ENCODE data around the gene RIF1. TPM values are rescaled to one million over a fixed set of nuclear protein-coding genes. Genes with fewer than 3 reads are reported as not detected.

RIF1 gene
- 10 to 100 TPM; 76.2 to 76.7 TPM for total RNA-seq

DNA sequence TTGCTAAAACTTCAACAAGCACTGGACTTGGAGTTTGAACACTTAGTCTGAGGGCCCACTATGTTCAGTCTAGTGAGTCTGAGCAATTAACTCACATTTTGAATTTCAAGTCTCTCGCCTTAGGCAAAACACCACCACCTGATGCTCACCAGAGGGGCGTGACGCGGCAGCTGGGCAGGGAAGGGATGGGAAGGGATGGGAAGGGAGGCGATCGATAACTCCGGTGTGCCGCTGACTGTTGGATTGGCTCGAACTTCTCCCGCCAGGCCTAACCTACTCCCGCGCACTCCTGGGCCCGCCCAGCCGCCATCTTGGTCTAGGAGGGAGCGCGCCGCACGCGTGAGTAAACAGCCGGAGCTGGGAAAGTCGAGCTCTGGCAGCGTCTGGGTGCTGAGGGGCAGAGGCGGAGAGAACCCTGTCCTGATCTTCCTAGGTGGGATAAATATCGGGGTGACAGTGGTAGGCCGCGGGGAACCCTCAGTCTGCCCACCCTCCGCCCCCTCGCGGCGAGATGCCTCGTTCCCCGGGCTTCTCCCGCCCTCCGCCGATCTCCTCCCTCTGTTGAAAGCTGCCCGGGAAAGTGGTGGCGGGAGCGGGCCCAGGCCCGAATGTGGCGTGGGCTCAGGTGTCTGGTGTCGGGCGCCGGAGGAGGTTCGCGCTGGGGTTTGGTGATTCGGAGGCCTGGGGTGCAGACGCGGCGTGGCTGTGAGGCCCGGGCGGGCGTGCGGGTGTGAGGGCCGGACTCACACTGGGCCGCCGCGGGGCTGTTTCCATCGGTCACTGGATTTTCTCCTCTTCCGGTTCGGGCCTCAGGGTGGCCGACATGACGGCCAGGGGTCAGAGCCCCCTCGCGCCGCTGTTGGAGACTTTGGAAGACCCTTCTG lies at the start of gene RIF1:
Gene RIF1 (plus strand): TSS at position 302 of the 884 bp plus-strand sequence. CDS start 522 bp downstream, at position 824.
- Mint-ChIP-seq H3K36me3 (peaks cover 28% of the 10 kb centered on the region), H3K9me3 (no peaks in the 10 kb centered on the region), H3K27ac (peak within 1 kb of the TSS; percentile 94), H3K27me3 (no peaks in the 10 kb centered on the region), H3K4me3 (peak within 1 kb of the TSS; percentile 89), H3K4me1 (peaks cover 21% of the 10 kb centered on the region)
- peak; percentile 84 for DNase-seq

- H3K4me1 Mint-ChIP-seq: no peaks in the 10 kb centered on the region
- no peak for DNase-seq
- no peak overlapping the region for H3K27ac Mint-ChIP-seq
- peaks cover 7% of the 10 kb centered on the region for H3K27me3 Mint-ChIP-seq
- H3K36me3 Mint-ChIP-seq: no peaks in the 10 kb centered on the region
- no peaks in the 10 kb centered on the region for H3K9me3 Mint-ChIP-seq
- H3K4me3 Mint-ChIP-seq: no peak overlapping the region
These were observed 47.9 kb upstream of the RIF1 start for GRCh38 chr2:151361674-151362370.

GRCh38 chr2:151363709-151364108 lies 46.0 kb upstream of the RIF1 start:
- no peak overlapping the region for H3K27ac Mint-ChIP-seq
- H3K36me3 Mint-ChIP-seq: no peaks in the 10 kb centered on the region
- no peaks in the 10 kb centered on the region for H3K9me3 Mint-ChIP-seq

GRCh38 chr2:151367571-151367970 lies 42.1 kb upstream of the RIF1 start:
- H3K9me3 Mint-ChIP-seq: peaks cover 1% of the 10 kb centered on the region
- peaks cover 4% of the 10 kb centered on the region for H3K27me3 Mint-ChIP-seq
- DNase-seq: no peak

More at GRCh38 chr2:151363709-151364108, 46.0 kb upstream of the RIF1 start:
- H3K4me3 Mint-ChIP-seq: no peak overlapping the region
- H3K27me3 Mint-ChIP-seq: peaks cover 4% of the 10 kb centered on the region
- no peaks in the 10 kb centered on the region for H3K4me1 Mint-ChIP-seq
- no peak for DNase-seq

DNA sequence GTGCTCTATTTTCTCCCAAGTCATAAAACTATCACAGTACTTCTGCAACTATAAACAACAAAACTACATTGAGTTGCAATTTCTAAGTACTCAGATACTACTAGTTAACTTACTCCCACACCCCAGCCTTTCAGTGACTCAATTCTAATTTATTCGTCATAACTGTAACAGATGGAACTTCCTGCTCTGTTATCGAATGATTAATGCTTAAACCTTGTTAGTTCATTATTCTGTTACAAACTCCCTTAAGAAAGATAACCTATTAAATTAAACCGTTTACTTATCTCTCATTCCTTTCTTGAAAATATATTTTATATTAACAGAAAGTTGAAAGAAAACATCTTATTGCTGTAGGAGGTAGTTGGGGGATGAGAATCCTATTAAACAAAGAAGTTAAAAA lies 35.3 kb upstream of the RIF1 start:
- no peaks in the 10 kb centered on the region for H3K27me3 Mint-ChIP-seq
- no peak overlapping the region for H3K4me3 Mint-ChIP-seq
- DNase-seq: no peak
- H3K4me1 Mint-ChIP-seq: peaks cover 7% of the 10 kb centered on the region
- H3K36me3 Mint-ChIP-seq: no peaks in the 10 kb centered on the region
- no peak overlapping the region for H3K27ac Mint-ChIP-seq
- H3K9me3 Mint-ChIP-seq: peaks cover 1% of the 10 kb centered on the region

More at GRCh38 chr2:151367571-151367970, 42.1 kb upstream of the RIF1 start:
- Mint-ChIP-seq H3K27ac (no peak overlapping the region), H3K4me3 (no peak overlapping the region), H3K36me3 (no peaks in the 10 kb centered on the region), H3K4me1 (no peaks in the 10 kb centered on the region)

DNA sequence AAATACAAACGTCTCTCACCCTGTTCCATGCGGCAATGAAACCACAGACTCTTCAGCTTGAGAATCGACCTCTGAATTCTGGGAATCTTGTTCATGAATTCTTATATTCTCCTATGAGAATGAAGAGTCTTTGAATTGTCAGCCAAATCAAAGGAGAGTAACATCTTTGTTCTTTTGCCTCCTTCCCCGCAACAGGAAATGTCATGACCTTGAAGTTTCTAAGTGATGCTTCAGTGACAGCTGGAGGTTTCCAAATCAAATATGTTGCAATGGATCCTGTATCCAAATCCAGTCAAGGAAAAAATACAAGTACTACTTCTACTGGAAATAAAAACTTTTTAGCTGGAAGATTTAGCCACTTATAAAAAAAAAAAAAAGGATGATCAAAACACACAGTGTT lies 30.5 kb upstream of the RIF1 start:
- no peak overlapping the region for H3K4me3 Mint-ChIP-seq
- H3K36me3 Mint-ChIP-seq: no peaks in the 10 kb centered on the region
- H3K27me3 Mint-ChIP-seq: no peaks in the 10 kb centered on the region
- no peak for DNase-seq
- no peaks in the 10 kb centered on the region for H3K9me3 Mint-ChIP-seq
- H3K27ac Mint-ChIP-seq: no peak overlapping the region
- H3K4me1 Mint-ChIP-seq: peaks cover 7% of the 10 kb centered on the region

GRCh38 chr2:151380580-151381235 lies 29.0 kb upstream of the RIF1 start:
- no peak overlapping the region for H3K4me3 Mint-ChIP-seq
- no peaks in the 10 kb centered on the region for H3K36me3 Mint-ChIP-seq
- H3K27me3 Mint-ChIP-seq: no peaks in the 10 kb centered on the region
- peaks cover 4% of the 10 kb centered on the region for H3K4me1 Mint-ChIP-seq
- no peak for DNase-seq
- H3K9me3 Mint-ChIP-seq: no peaks in the 10 kb centered on the region
- H3K27ac Mint-ChIP-seq: no peak overlapping the region

- no peaks in the 10 kb centered on the region for H3K9me3 Mint-ChIP-seq
- no peaks in the 10 kb centered on the region for H3K36me3 Mint-ChIP-seq
- no peaks in the 10 kb centered on the region for H3K27me3 Mint-ChIP-seq
- no peak for DNase-seq
- H3K4me1 Mint-ChIP-seq: peaks cover 4% of the 10 kb centered on the region
- no peak overlapping the region for H3K27ac Mint-ChIP-seq
- H3K4me3 Mint-ChIP-seq: no peak overlapping the region
These were observed 28.4 kb upstream of the RIF1 start for GRCh38 chr2:151381266-151381665.

GRCh38 chr2:151388011-151388410 lies 21.7 kb upstream of the RIF1 start:
- Mint-ChIP-seq H3K4me3 (no peak overlapping the region), H3K4me1 (no peaks in the 10 kb centered on the region), H3K36me3 (no peaks in the 10 kb centered on the region), H3K27me3 (no peaks in the 10 kb centered on the region), H3K9me3 (peaks cover 2% of the 10 kb centered on the region), H3K27ac (no peak overlapping the region)
- DNase-seq: no peak

GRCh38 chr2:151391436-151391835 lies 18.3 kb upstream of the RIF1 start:
- peaks cover 8% of the 10 kb centered on the region for H3K9me3 Mint-ChIP-seq
- H3K27ac Mint-ChIP-seq: no peak overlapping the region
- no peaks in the 10 kb centered on the region for H3K27me3 Mint-ChIP-seq
- no peaks in the 10 kb centered on the region for H3K36me3 Mint-ChIP-seq
- no peak overlapping the region for H3K4me3 Mint-ChIP-seq
- no peak for DNase-seq
- H3K4me1 Mint-ChIP-seq: no peaks in the 10 kb centered on the region

GRCh38 chr2:151394509-151394908 lies 15.2 kb upstream of the RIF1 start:
- Mint-ChIP-seq H3K27ac (no peak overlapping the region), H3K27me3 (no peaks in the 10 kb centered on the region), H3K4me3 (no peak overlapping the region), H3K9me3 (peaks cover 8% of the 10 kb centered on the region), H3K4me1 (no peaks in the 10 kb centered on the region), H3K36me3 (no peaks in the 10 kb centered on the region)
- DNase-seq: no peak

DNA sequence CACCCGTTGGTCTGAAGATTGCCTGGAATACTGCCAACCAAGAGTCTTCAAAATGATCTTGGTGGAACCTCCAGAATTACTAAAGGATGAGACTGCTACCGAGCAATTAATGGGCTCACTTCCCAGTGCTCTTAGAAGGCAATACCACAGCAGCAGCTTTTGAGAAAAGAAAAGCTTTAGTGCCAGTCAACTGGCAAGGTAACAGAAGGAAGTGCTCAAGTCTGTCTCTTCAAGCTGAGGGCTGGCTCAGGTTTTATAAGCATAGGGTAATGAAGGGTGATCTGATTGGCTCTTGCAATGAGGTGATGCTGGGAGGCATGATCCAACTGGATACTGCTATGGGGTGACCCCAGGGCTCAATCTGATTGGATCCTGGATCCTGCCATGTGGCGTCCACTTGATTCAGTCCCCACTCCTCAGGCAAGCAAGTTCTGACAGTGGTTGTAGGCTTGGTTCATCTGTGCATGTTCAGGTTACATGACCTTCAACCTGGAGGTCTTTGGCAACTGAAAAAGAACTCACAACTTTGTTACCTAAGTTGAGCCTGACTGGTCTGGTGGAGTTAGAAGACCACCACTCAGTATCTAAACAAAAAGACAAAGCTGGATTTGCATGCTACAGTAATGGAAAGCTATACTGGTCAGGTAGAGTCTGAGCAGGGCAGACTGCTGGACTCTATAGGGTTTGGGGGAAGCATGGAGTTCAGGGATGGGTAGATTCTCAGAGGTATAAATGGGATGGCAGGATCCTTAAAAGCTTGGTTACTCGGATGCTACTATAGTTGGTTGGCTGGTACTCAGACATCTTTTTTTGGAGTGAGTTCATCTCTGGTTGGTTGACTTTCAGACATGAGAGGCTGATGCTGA lies 14.0 kb upstream of the RIF1 start:
- no peaks in the 10 kb centered on the region for H3K27me3 Mint-ChIP-seq
- H3K9me3 Mint-ChIP-seq: peaks cover 6% of the 10 kb centered on the region
- DNase-seq: no peak
- H3K4me3 Mint-ChIP-seq: no peak overlapping the region
- no peak overlapping the region for H3K27ac Mint-ChIP-seq
- H3K36me3 Mint-ChIP-seq: no peaks in the 10 kb centered on the region
- no peaks in the 10 kb centered on the region for H3K4me1 Mint-ChIP-seq

GRCh38 chr2:151399981-151400380 lies 9.7 kb upstream of the RIF1 start:
- H3K27ac Mint-ChIP-seq: no peak overlapping the region
- H3K4me1 Mint-ChIP-seq: no peaks in the 10 kb centered on the region
- no peaks in the 10 kb centered on the region for H3K9me3 Mint-ChIP-seq
- DNase-seq: no peak
- no peaks in the 10 kb centered on the region for H3K36me3 Mint-ChIP-seq
- H3K4me3 Mint-ChIP-seq: no peak overlapping the region
- no peaks in the 10 kb centered on the region for H3K27me3 Mint-ChIP-seq

DNA sequence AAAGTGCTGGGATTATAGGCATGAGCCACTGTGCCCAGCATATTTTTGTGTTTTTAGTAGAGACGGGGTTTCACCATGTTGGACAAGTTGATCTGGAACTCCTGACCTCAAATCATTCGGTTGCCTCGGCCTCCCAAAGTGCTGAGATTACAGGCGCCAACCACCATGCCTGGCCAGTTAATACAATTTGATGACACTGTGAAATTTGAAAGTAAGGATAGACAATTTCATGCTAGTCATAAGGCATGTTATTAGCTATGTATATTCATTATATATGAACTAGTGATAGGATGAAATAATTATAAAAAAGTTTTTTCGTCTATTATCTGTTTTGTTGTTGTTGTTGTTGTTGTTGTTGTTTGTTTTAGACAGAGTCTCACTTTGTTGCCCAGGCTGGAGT lies 8.6 kb upstream of the RIF1 start:
- no peak for DNase-seq
- Mint-ChIP-seq H3K4me1 (no peaks in the 10 kb centered on the region), H3K27ac (no peak overlapping the region), H3K4me3 (no peak overlapping the region), H3K36me3 (no peaks in the 10 kb centered on the region), H3K27me3 (no peaks in the 10 kb centered on the region), H3K9me3 (no peaks in the 10 kb centered on the region)
